Testis (tissue), 2 donors: ENCODE data around the gene DYNLL2.

Experiments
- CTCF ChIP-seq, 3 experiments: fragments of 450-650 bp in 2 of 3; fragments of 200-600 bp in 1 of 3; sonication (generic) in 1 of 3; IDR thresholded peaks; one replicate each; pipeline ENCODE4 v1.5.1; 2016 to 2019; ENCODE audit warnings: antibody characterized with exemption in 3 of 3, mild to moderate bottlenecking in 2 of 3, moderate library complexity in 1 of 3
- POLR2A ChIP-seq: fragments of 450-650 bp; IDR thresholded peaks from one replicate; pipeline ENCODE4 v1.6.1; 2017; ENCODE audit warnings: antibody characterized with exemption, mild to moderate bottlenecking, moderate library complexity

GRCh38 chr17:58092101-58092796 is 9.0 kb downstream of the DYNLL2 start:
- no peak for TF ChIP-seq CTCF (IDR thresholded peaks at IDR 0.05)
- no peak for TF ChIP-seq POLR2A
